ENCODE measurements around the gene TKT.

DNA sequence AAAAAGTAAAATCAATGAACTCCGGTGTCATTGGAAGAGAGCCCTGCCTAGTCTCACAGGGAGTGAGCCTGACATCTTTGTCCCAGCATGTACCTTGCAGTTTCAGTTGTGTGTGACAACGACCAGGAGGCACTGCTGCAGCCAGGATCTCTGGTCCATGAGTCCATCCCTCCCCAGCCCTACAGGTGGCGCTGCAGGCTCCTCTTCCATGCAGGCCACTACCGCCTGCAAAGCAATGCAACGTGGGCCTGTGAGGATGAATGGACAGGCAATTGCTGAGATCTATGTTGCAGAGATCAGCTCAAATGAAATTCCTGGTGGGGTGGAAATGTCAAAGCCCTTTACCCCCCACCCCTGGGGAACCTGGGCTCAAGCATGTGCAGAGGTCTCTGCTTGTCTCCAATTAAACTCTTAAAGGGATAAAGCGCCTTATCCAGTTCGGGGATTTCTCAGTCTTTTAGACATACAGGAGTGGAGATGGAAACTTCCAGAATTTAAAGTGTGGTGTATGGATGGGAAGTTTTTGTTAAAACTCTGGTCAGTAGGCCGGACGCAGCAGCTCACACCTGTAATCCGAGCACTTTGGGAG lies 35.8 kb downstream of the TKT start:
- TF ChIP-seq, protein P1, sequence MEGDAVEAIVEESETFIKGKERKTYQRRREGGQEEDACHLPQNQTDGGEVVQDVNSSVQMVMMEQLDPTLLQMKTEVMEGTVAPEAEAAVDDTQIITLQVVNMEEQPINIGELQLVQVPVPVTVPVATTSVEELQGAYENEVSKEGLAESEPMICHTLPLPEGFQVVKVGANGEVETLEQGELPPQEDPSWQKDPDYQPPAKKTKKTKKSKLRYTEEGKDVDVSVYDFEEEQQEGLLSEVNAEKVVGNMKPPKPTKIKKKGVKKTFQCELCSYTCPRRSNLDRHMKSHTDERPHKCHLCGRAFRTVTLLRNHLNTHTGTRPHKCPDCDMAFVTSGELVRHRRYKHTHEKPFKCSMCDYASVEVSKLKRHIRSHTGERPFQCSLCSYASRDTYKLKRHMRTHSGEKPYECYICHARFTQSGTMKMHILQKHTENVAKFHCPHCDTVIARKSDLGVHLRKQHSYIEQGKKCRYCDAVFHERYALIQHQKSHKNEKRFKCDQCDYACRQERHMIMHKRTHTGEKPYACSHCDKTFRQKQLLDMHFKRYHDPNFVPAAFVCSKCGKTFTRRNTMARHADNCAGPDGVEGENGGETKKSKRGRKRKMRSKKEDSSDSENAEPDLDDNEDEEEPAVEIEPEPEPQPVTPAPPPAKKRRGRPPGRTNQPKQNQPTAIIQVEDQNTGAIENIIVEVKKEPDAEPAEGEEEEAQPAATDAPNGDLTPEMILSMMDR (IDR thresholded peaks at IDR 0.05) = peak; percentile 68 to 86 (median 81)
- TF ChIP-seq POLR2A (IDR thresholded peaks at IDR 0.05) = no peak

All from testis (tissue), 2 donors.